Measurements from ENCODE around the gene ZSWIM3. TPM values are rescaled to one million over a fixed set of nuclear protein-coding genes. Genes with fewer than 3 reads are reported as not detected.

ZSWIM3 gene
- total and polyA plus RNA-seq, 2 of the 13 experiments (the other 11 are each of a cell fraction or from before 2014, with no cell fraction given), result 5.2 to 5.8 TPM

DNA sequence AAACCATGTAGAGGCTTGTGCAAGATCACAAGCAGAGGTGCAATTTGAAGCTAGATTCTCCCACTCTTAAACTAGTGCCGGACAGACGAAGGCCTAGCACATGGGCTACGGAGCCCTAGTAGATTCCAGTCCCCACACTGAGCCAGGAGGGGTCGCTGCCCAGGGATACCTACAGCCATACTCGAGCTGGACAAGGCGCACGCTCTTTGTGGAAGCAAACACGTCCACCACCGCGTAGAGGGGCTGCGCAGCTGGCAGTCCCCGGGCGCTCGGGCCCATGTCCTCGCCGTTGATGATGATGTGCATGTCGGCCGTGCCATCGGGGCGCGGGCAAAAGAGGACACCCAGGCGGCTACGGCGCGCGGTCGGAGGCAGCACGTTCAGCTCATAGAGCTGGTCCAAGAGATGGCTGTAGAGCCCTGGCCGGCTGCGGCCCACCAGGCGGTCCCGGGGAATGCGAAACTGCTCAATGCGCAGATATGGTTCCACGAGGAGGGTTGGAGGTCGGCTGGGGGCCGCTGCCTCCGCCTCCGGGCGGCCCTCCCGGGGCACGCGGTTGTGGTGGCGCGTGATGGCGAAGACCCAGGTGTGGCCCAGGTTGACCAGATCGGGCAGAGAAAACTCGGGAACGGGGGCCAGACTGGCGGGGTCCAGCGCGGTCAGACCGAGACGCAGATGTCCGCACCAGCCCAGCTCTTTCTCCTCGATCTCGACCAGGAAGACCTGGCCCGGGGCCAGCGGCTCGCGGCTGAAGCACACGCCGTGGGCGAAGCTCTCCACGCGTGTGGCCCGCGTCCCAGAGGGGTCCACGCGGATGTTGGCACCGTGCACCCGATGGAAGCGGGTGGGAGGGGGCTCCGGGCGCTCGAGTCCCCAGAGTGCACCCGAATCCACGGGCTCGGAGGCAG lies 32.9 kb downstream of the ZSWIM3 start (continued):
- TF ChIP-seq, protein P1, sequence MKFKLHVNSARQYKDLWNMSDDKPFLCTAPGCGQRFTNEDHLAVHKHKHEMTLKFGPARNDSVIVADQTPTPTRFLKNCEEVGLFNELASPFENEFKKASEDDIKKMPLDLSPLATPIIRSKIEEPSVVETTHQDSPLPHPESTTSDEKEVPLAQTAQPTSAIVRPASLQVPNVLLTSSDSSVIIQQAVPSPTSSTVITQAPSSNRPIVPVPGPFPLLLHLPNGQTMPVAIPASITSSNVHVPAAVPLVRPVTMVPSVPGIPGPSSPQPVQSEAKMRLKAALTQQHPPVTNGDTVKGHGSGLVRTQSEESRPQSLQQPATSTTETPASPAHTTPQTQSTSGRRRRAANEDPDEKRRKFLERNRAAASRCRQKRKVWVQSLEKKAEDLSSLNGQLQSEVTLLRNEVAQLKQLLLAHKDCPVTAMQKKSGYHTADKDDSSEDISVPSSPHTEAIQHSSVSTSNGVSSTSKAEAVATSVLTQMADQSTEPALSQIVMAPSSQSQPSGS (CRISPR knock-in tag; IDR thresholded peaks at IDR 0.05), result peak; percentile 89
- TF ChIP-seq, protein P2, sequence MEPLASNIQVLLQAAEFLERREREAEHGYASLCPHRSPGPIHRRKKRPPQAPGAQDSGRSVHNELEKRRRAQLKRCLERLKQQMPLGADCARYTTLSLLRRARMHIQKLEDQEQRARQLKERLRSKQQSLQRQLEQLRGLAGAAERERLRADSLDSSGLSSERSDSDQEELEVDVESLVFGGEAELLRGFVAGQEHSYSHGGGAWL (CRISPR knock-in tag; IDR thresholded peaks at IDR 0.05), result peak; percentile 61; the same call in 1 of the 2 replicates
- TF ChIP-seq, protein P3, sequence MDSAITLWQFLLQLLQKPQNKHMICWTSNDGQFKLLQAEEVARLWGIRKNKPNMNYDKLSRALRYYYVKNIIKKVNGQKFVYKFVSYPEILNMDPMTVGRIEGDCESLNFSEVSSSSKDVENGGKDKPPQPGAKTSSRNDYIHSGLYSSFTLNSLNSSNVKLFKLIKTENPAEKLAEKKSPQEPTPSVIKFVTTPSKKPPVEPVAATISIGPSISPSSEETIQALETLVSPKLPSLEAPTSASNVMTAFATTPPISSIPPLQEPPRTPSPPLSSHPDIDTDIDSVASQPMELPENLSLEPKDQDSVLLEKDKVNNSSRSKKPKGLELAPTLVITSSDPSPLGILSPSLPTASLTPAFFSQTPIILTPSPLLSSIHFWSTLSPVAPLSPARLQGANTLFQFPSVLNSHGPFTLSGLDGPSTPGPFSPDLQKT (CRISPR knock-in tag; IDR thresholded peaks at IDR 0.05; ENCODE audit: borderline replicate concordance), result no peak
- TF ChIP-seq SOX13 (IDR thresholded peaks at IDR 0.05), result no peak
- TF ChIP-seq SOX13 (CRISPR knock-in tag; conservative IDR thresholded peaks at IDR 0.05 in 1 of 2, IDR thresholded peaks at IDR 0.05 in 1 of 2), result peak in 1 of 2 experiments; percentile 47; a peak in 1 of 4 replicates
- no peak for TF ChIP-seq KDM5A (IDR thresholded peaks at IDR 0.05; ENCODE audit: borderline replicate concordance, low read length)
- TF ChIP-seq ZNF674 (CRISPR knock-in tag; IDR thresholded peaks at IDR 0.05; ENCODE audit: low read depth), result 0 out of 2 replicates have a peak, but pooled peaks have one; percentile 60
- TF ChIP-seq KLF16 (CRISPR knock-in tag; IDR thresholded peaks at IDR 0.05), result peak in 1 of 2 experiments; percentile 87; a peak in 2 of 4 replicates
- no peak for TF ChIP-seq ZNF713 (CRISPR knock-in tag; IDR thresholded peaks at IDR 0.05)
- no peak for TF ChIP-seq PAWR (CRISPR knock-in tag; IDR thresholded peaks at IDR 0.05; ENCODE audit: borderline replicate concordance)
- TF ChIP-seq NFE2 (CRISPR knock-in tag; IDR thresholded peaks at IDR 0.05), result peak; percentile 22; the same call in 1 of the 2 replicates
- TF ChIP-seq, protein P4, sequence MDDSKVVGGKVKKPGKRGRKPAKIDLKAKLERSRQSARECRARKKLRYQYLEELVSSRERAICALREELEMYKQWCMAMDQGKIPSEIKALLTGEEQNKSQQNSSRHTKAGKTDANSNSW (CRISPR knock-in tag; IDR thresholded peaks at IDR 0.05; ENCODE audit: borderline replicate concordance), result 0 out of 2 replicates have a peak, but pooled peaks have one; percentile 84
- 0 out of 2 replicates have a peak, but pooled peaks have one; percentile 41 for TF ChIP-seq FOXJ3 (CRISPR knock-in tag; IDR thresholded peaks at IDR 0.05; ENCODE audit: borderline replicate concordance)
- peak; percentile 46; the same call in 1 of the 2 replicates for TF ChIP-seq ZNF724P (CRISPR knock-in tag; IDR thresholded peaks at IDR 0.05; ENCODE audit: borderline replicate concordance)
- TF ChIP-seq ZNF737 (CRISPR knock-in tag; IDR thresholded peaks at IDR 0.05; ENCODE audit: borderline replicate concordance), result no peak
- TF ChIP-seq MTA3 (CRISPR knock-in tag; IDR thresholded peaks at IDR 0.05), result 0 out of 2 replicates have a peak, but pooled peaks have one; percentile 28
- TF ChIP-seq KDM6A (CRISPR knock-in tag; IDR thresholded peaks at IDR 0.05; ENCODE audit: low read depth), result no peak
- TF ChIP-seq ZNF546 (CRISPR knock-in tag; conservative IDR thresholded peaks at IDR 0.05), result peak; percentile 23; the same call in 1 of the 2 replicates
- no peak for TF ChIP-seq MZF1 (CRISPR knock-in tag; IDR thresholded peaks at IDR 0.05; ENCODE audit: borderline replicate concordance)
- TF ChIP-seq AGO1 (IDR thresholded peaks at IDR 0.05; ENCODE audit: low read depth, low read length, poor library complexity, severe bottlenecking), result no peak
- TF ChIP-seq, protein P5, sequence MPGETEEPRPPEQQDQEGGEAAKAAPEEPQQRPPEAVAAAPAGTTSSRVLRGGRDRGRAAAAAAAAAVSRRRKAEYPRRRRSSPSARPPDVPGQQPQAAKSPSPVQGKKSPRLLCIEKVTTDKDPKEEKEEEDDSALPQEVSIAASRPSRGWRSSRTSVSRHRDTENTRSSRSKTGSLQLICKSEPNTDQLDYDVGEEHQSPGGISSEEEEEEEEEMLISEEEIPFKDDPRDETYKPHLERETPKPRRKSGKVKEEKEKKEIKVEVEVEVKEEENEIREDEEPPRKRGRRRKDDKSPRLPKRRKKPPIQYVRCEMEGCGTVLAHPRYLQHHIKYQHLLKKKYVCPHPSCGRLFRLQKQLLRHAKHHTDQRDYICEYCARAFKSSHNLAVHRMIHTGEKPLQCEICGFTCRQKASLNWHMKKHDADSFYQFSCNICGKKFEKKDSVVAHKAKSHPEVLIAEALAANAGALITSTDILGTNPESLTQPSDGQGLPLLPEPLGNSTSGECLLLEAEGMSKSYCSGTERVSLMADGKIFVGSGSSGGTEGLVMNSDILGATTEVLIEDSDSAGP (CRISPR knock-in tag; IDR thresholded peaks at IDR 0.05; ENCODE audit: borderline replicate concordance), result no peak; the same call in 1 of the 2 replicates
- no peak for TF ChIP-seq MATR3 (CRISPR knock-in tag; IDR thresholded peaks at IDR 0.05)
- TF ChIP-seq HDAC6 (IDR thresholded peaks at IDR 0.05; ENCODE audit: low read depth, low read length), result no peak

Measured in HepG2 (cell line).